H1 (cell line): ENCODE data around the gene BRIP1. TPM values are rescaled to one million over a fixed set of nuclear protein-coding genes. Genes with fewer than 3 reads are reported as not detected.

ENCODE experiments used
- HDAC2 ChIP-seq, 2 experiments: fragments of 300-600 bp in 1 of 2; sonication (generic) in 1 of 2; IDR thresholded peaks; 2 replicates each; pipeline ENCODE4 v1.6.1; 2011 to 2012; ENCODE audit warnings: low read depth in 2 of 2, low read length in 2 of 2, mild to moderate bottlenecking in 2 of 2, moderate library complexity in 2 of 2, borderline replicate concordance in 1 of 2, inconsistent platforms in 1 of 2
- JUND ChIP-seq: IDR thresholded peaks from 2 replicates; pipeline ENCODE4 v1.6.1; 2011; ENCODE audit warnings: mild to moderate bottlenecking, improper control_type of control experiment, low read length
- POLR2A ChIP-seq, 2 experiments: IDR thresholded peaks; 1 replicate in 1 of 2; 2 replicates in 1 of 2; pipeline ENCODE4 v1.6.1; 2011; ENCODE audit warnings: low read depth in 2 of 2, low read length in 2 of 2, mild to moderate bottlenecking in 2 of 2; ENCODE audit errors: control extremely low read depth in 1 of 2
- RBBP5 ChIP-seq: IDR thresholded peaks from 2 replicates; pipeline ENCODE4 v1.7.1; 2012; ENCODE audit warnings: low read depth, mild to moderate bottlenecking, inconsistent platforms, low read length, moderate library complexity, borderline replicate concordance
- SUZ12 ChIP-seq: fragments of 200-600 bp; sonication (generic); IDR thresholded peaks from 2 replicates; pipeline ENCODE4 v1.6.1; 2012; ENCODE audit warnings: mild to moderate bottlenecking, inconsistent platforms, low read length, moderate library complexity, mixed read lengths
- TAF1 ChIP-seq: IDR thresholded peaks from 2 replicates; pipeline ENCODE4 v1.6.1; 2011; ENCODE audit warnings: mild to moderate bottlenecking, low read depth, low read length
- polyA plus RNA-seq, 7 experiments: library from polyadenylated mRNA; depleted of rRNA in 3 of 7; stranded (reverse) in 5 of 7; unstranded in 2 of 7; fragments of >200 nt in 5 of 7; fragments of 200-250 nt in 2 of 7; gene quantifications; 1 replicate in 5 of 7; 2 replicates in 1 of 7; 4 replicates in 1 of 7; pipeline versions ENCODE4 v1.2.1 to v1.2.3, GENCODE V29; 2011 to 2013; ENCODE audit warnings: missing spikeins in 2 of 7, mixed read lengths in 2 of 7
- total RNA-seq: library from RNA; stranded (reverse); fragmentation: NEBNext Ultra II Directional; extraction: Animal tissue kit (Norgen Biotek cat#: 25700); gene quantifications from 2 replicates; pipeline ENCODE4 v1.2.1, GENCODE V29; 2021
- TF ChIP-seq, protein P1 (sequence below): IDR thresholded peaks from 2 replicates; pipeline ENCODE4 v1.6.1; 2011; ENCODE audit warnings: low read length, improper control_type of control experiment

Gene BRIP1
- total and polyA plus RNA-seq, 2 of the 8 experiments (the other 6 are each of a cell fraction or from before 2014, with no cell fraction given) = 5.8 to 19.2 TPM

DNA sequence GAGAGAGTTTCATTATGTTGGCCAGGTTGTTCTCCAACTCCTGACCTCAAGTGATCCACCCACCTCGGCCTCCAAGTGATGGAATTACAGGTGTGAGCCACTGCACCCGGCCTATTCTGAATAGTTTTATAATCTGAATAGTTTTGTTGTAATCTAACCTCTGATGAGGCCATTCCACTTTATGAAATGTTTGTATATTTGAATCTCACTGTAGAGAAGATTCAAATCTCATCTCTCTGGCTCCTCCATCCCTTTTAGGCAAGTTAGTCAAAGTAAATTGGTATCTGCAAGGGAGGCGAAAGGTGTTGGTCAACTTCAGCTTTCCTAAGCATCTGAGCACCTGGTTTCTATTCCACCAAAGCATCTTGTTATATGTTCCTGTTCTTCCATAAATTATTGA is 131.2 kb downstream of the BRIP1 start (continued):
- TF ChIP-seq HDAC2 (IDR thresholded peaks at IDR 0.05; ENCODE audit: borderline replicate concordance in 1 of 2, low read depth in 2 of 2, low read length in 2 of 2) (no peak), TAF1 (no peak), POLR2A (IDR thresholded peaks at IDR 0.05; ENCODE audit: control extremely low read depth in 1 of 2, low read depth in 2 of 2, low read length in 2 of 2) (no peak), RBBP5 (no peak), SUZ12 (no peak), JUND (no peak)
- TF ChIP-seq, protein P1, sequence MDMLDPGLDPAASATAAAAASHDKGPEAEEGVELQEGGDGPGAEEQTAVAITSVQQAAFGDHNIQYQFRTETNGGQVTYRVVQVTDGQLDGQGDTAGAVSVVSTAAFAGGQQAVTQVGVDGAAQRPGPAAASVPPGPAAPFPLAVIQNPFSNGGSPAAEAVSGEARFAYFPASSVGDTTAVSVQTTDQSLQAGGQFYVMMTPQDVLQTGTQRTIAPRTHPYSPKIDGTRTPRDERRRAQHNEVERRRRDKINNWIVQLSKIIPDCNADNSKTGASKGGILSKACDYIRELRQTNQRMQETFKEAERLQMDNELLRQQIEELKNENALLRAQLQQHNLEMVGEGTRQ = no peak
